Measurements from ENCODE around the gene GAB2.
"Not testable (repeated sequence)": the region's sequence is repeated elsewhere in the genome, so short reads cannot be mapped to it uniquely, and the experiment has no call there.

The GAB2 gene

GRCh38 chr11:78248191-78248590 is 169.4 kb downstream of the GAB2 start:
- Histone ChIP-seq H3K4me3 (ENCODE audit: low read length in 2 of 2) (no peak overlapping the region), H3K27me3 (ENCODE audit: control insufficient read depth in 1 of 2, insufficient read depth in 2 of 2, low read length in 2 of 2) (no peaks in the 10 kb centered on the region), H3K36me3 (ENCODE audit: control insufficient read depth in 2 of 2, insufficient read depth in 2 of 2, low read length in 2 of 2) (peaks cover 3 to 8% of the 10 kb centered on the region in 2 donors), H3K9me3 (ENCODE audit: control insufficient read depth in 2 of 2, low read length in 2 of 2) (no peaks in the 10 kb centered on the region), H3K4me1 (ENCODE audit: control insufficient read depth, insufficient read depth, low read length) (no peaks in the 10 kb centered on the region), H3K27ac (ENCODE audit: low read length) (no peak overlapping the region), H3K9ac (ENCODE audit: low read length in 2 of 2) (no peak overlapping the region)

GRCh38 chr11:78244546-78245255 is 172.9 kb downstream of the GAB2 start:
- Histone ChIP-seq H3K27ac (ENCODE audit: low read length) (no peak overlapping the region), H3K27me3 (ENCODE audit: control insufficient read depth in 1 of 2, insufficient read depth in 2 of 2, low read length in 2 of 2) (no peaks in the 10 kb centered on the region), H3K4me1 (ENCODE audit: control insufficient read depth, insufficient read depth, low read length) (no peaks in the 10 kb centered on the region), H3K9me3 (ENCODE audit: control insufficient read depth in 2 of 2, low read length in 2 of 2) (no peaks in the 10 kb centered on the region), H3K9ac (ENCODE audit: low read length in 2 of 2) (no peak overlapping the region), H3K36me3 (ENCODE audit: control insufficient read depth in 2 of 2, insufficient read depth in 2 of 2, low read length in 2 of 2) (peaks cover 3% of the 10 kb centered on the region in 2 donors), H3K4me3 (ENCODE audit: low read length in 2 of 2) (no peak overlapping the region)

- Histone ChIP-seq H3K9ac (ENCODE audit: low read length in 2 of 2) (no peak overlapping the region), H3K27me3 (ENCODE audit: control insufficient read depth in 1 of 2, insufficient read depth in 2 of 2, low read length in 2 of 2) (no peaks in the 10 kb centered on the region), H3K9me3 (ENCODE audit: control insufficient read depth in 2 of 2, low read length in 2 of 2) (no peaks in the 10 kb centered on the region), H3K4me3 (ENCODE audit: low read length in 2 of 2) (no peak overlapping the region), H3K4me1 (ENCODE audit: control insufficient read depth, insufficient read depth, low read length) (no peaks in the 10 kb centered on the region), H3K27ac (ENCODE audit: low read length) (no peak overlapping the region), H3K36me3 (ENCODE audit: control insufficient read depth in 2 of 2, insufficient read depth in 2 of 2, low read length in 2 of 2) (peaks cover 2 to 3% of the 10 kb centered on the region in 2 donors)
Measured at GRCh38 chr11:78244080-78244479, 173.5 kb downstream of the GAB2 start.

DNA sequence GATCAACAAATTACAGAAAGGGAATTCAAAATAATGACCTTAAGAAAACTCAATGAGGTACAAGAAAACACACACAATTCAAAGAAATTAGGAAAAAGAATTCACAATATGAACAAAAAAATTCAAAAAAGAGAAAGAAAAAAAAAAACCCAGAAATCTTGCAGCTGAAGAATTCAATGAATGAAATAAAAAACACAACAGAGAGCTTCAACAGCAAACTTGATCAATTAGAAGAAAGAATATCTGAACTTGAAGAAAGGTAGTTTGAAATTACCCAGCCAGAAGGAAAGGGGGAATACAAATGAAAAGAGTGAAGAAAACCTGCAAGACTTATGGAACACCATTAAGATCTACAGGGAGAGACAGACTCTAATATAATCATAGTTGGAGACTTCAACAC is 176.1 kb downstream of the GAB2 start:
- Histone ChIP-seq H3K4me1 (ENCODE audit: control insufficient read depth, insufficient read depth, low read length) (no peaks in the 10 kb centered on the region), H3K27me3 (ENCODE audit: control insufficient read depth in 1 of 2, insufficient read depth in 2 of 2, low read length in 2 of 2) (no peaks in the 10 kb centered on the region), H3K9me3 (ENCODE audit: control insufficient read depth in 2 of 2, low read length in 2 of 2) (no peaks in the 10 kb centered on the region), H3K9ac (ENCODE audit: low read length in 2 of 2) (no peak overlapping the region), H3K4me3 (ENCODE audit: low read length in 2 of 2) (no peak overlapping the region), H3K36me3 (ENCODE audit: control insufficient read depth in 2 of 2, insufficient read depth in 2 of 2, low read length in 2 of 2) (no peaks in the 10 kb centered on the region), H3K27ac (ENCODE audit: low read length) (no peak overlapping the region)

DNA sequence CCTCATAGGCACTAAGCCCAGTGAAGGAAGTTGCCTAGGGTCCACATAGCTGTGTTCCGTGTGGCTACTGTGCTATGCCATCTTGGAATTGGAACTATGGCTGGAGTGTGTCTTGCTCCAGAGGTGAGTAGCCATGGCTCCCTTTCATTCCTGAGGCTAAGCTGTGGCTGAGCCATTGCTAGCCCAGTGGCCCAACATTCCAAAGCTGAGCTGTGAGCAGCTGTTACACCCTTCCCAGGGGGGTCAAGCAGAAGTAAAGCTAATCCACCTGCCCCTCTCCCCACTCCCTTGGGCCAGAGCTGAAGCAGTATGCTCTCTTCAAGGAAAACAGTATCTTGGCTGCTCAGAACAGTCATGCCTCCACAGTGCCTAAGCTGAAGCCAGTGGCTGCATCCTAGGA is 177.8 kb downstream of the GAB2 start:
- Histone ChIP-seq H3K36me3 (ENCODE audit: control insufficient read depth in 2 of 2, insufficient read depth in 2 of 2, low read length in 2 of 2) (no peaks in the 10 kb centered on the region), H3K27ac (ENCODE audit: low read length) (no peak overlapping the region), H3K4me3 (ENCODE audit: low read length in 2 of 2) (no peak overlapping the region), H3K9ac (ENCODE audit: low read length in 2 of 2) (no peak overlapping the region), H3K9me3 (ENCODE audit: control insufficient read depth in 2 of 2, low read length in 2 of 2) (no peaks in the 10 kb centered on the region), H3K4me1 (ENCODE audit: control insufficient read depth, insufficient read depth, low read length) (no peaks in the 10 kb centered on the region), H3K27me3 (ENCODE audit: control insufficient read depth in 1 of 2, insufficient read depth in 2 of 2, low read length in 2 of 2) (no peaks in the 10 kb centered on the region)

DNA sequence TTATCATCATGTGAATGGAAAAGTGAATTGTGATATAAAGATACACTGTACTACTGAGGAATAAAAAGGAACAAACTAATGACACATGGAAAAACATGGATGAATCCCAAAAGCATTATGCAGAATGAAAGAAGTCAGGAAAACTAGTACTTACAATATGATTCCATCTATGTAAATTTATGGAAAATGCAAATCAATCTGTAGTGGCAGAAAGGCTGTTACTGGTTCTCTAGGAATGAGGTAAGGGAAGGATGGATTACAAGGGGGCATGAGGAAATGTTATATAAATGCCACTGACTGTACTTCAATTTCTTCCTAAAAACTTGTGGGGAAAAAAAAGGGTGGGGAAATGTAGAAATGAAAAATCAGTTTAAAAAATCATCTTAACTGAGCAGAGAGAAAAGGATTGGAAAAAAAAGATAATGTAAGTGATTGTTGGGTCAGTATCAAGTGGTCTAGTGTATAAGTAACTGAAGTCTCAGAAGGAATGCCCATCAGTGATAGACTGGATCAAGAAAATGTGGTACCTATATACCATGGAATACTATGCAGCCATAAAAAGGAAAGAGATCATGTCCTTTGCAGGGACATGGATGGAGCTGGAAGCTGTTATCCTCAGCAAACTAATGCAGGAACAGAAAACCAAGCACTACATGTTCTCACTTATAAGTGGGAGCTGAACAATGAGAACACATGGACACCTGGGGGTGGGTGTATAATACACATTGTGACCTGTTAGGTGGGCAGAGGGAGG is 180.2 kb downstream of the GAB2 start:
- no peaks in the 10 kb centered on the region for H3K9me3 ChIP-seq (ENCODE audit: control insufficient read depth in 2 of 2, low read length in 2 of 2)
- no peak overlapping the region for H3K27ac ChIP-seq (ENCODE audit: low read length)
- no peaks in the 10 kb centered on the region for H3K4me1 ChIP-seq (ENCODE audit: control insufficient read depth, insufficient read depth, low read length)
- H3K4me3 ChIP-seq (ENCODE audit: low read length in 2 of 2), result no peak overlapping the region
- no peaks in the 10 kb centered on the region for H3K27me3 ChIP-seq (ENCODE audit: control insufficient read depth in 1 of 2, insufficient read depth in 2 of 2, low read length in 2 of 2)
- H3K9ac ChIP-seq (ENCODE audit: low read length in 2 of 2), result no peak overlapping the region
- H3K36me3 ChIP-seq (ENCODE audit: control insufficient read depth in 2 of 2, insufficient read depth in 2 of 2, low read length in 2 of 2), result no peaks in the 10 kb centered on the region

- H3K27me3 ChIP-seq (ENCODE audit: control insufficient read depth in 1 of 2, insufficient read depth in 2 of 2, low read length in 2 of 2), result no peaks in the 10 kb centered on the region
- H3K9ac ChIP-seq (ENCODE audit: low read length in 2 of 2), result no peak overlapping the region
- no peaks in the 10 kb centered on the region for H3K9me3 ChIP-seq (ENCODE audit: control insufficient read depth in 2 of 2, low read length in 2 of 2)
- H3K4me3 ChIP-seq (ENCODE audit: low read length in 2 of 2), result no peak overlapping the region
- H3K4me1 ChIP-seq (ENCODE audit: control insufficient read depth, insufficient read depth, low read length), result peaks cover 6% of the 10 kb centered on the region
- H3K36me3 ChIP-seq (ENCODE audit: control insufficient read depth in 2 of 2, insufficient read depth in 2 of 2, low read length in 2 of 2), result no peaks in the 10 kb centered on the region
- H3K27ac ChIP-seq (ENCODE audit: low read length), result no peak overlapping the region
Measured at GRCh38 chr11:78234006-78234405, 183.6 kb downstream of the GAB2 start.

GRCh38 chr11:78233046-78233445 is 184.6 kb downstream of the GAB2 start:
- not testable (repeated sequence) for H3K9me3 ChIP-seq (ENCODE audit: control insufficient read depth in 2 of 2, low read length in 2 of 2); H3K4me1 ChIP-seq (ENCODE audit: control insufficient read depth, insufficient read depth, low read length); H3K27ac ChIP-seq (ENCODE audit: low read length); H3K36me3 ChIP-seq (ENCODE audit: control insufficient read depth in 2 of 2, insufficient read depth in 2 of 2, low read length in 2 of 2); H3K4me3 ChIP-seq (ENCODE audit: low read length in 2 of 2); H3K9ac ChIP-seq (ENCODE audit: low read length in 2 of 2); H3K27me3 ChIP-seq (ENCODE audit: control insufficient read depth in 1 of 2, insufficient read depth in 2 of 2, low read length in 2 of 2)

GRCh38 chr11:78231962-78232501 is 185.6 kb downstream of the GAB2 start:
- Histone ChIP-seq H3K27ac (ENCODE audit: low read length) (no peak overlapping the region), H3K36me3 (ENCODE audit: control insufficient read depth in 2 of 2, insufficient read depth in 2 of 2, low read length in 2 of 2) (no peaks in the 10 kb centered on the region), H3K9ac (ENCODE audit: low read length in 2 of 2) (no peak overlapping the region), H3K27me3 (ENCODE audit: control insufficient read depth in 1 of 2, insufficient read depth in 2 of 2, low read length in 2 of 2) (no peaks in the 10 kb centered on the region), H3K4me3 (ENCODE audit: low read length in 2 of 2) (no peak overlapping the region), H3K4me1 (ENCODE audit: control insufficient read depth, insufficient read depth, low read length) (peaks cover 6% of the 10 kb centered on the region), H3K9me3 (ENCODE audit: control insufficient read depth in 2 of 2, low read length in 2 of 2) (no peaks in the 10 kb centered on the region)

GRCh38 chr11:78230161-78230877 is 187.3 kb downstream of the GAB2 start:
- H3K4me3 ChIP-seq (ENCODE audit: low read length in 2 of 2), result no peak overlapping the region
- H3K36me3 ChIP-seq (ENCODE audit: control insufficient read depth in 2 of 2, insufficient read depth in 2 of 2, low read length in 2 of 2), result peaks cover 3 to 5% of the 10 kb centered on the region in 2 donors
- peaks cover 6% of the 10 kb centered on the region for H3K4me1 ChIP-seq (ENCODE audit: control insufficient read depth, insufficient read depth, low read length)
- no peak overlapping the region for H3K27ac ChIP-seq (ENCODE audit: low read length)
- H3K9ac ChIP-seq (ENCODE audit: low read length in 2 of 2), result no peak overlapping the region
- H3K27me3 ChIP-seq (ENCODE audit: control insufficient read depth in 1 of 2, insufficient read depth in 2 of 2, low read length in 2 of 2), result no peaks in the 10 kb centered on the region
- H3K9me3 ChIP-seq (ENCODE audit: control insufficient read depth in 2 of 2, low read length in 2 of 2), result no peaks in the 10 kb centered on the region

All from stomach smooth muscle (tissue), 2 donors.